ENCODE data around the gene HPN. TPM values are rescaled to one million over a fixed set of nuclear protein-coding genes. Genes with fewer than 3 reads are reported as not detected.

Gene HPN
- total RNA-seq, 4 donors from 2014 or later = 0.67 to 1.4 TPM; not detected in 2

DNA sequence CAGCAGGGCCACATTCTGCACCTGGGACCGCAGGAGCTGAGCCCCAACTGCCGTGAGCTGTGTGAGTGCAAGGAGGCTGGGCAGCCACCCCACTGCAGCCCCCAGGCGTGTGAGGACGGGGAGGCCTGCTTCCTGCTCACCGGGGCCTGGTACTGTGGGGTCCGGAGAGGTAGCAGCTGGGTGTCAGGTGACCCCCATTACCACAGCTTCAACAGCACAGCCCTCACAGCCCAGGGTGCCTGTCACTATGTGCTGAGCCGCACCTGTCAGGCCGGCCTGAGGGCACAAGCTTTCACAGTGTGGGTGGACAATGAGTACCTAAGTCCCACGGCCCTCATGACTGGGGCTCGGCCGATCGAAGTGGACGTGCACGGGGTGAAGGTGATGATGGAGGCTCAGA is 38.3 kb downstream of the HPN start:
- Histone ChIP-seq H3K4me1 (peaks cover 0 to 3% (median 0%) of the 10 kb centered on the region in 4 donors), H3K9me3 (no peaks in the 10 kb centered on the region), H3K4me3 (no peak overlapping the region), H3K27me3 (no peaks in the 10 kb centered on the region), H3K36me3 (no peaks in the 10 kb centered on the region), H3K27ac (no peak overlapping the region)
- no peak for TF ChIP-seq POLR2A (IDR thresholded peaks at IDR 0.05)
- TF ChIP-seq, protein P1, sequence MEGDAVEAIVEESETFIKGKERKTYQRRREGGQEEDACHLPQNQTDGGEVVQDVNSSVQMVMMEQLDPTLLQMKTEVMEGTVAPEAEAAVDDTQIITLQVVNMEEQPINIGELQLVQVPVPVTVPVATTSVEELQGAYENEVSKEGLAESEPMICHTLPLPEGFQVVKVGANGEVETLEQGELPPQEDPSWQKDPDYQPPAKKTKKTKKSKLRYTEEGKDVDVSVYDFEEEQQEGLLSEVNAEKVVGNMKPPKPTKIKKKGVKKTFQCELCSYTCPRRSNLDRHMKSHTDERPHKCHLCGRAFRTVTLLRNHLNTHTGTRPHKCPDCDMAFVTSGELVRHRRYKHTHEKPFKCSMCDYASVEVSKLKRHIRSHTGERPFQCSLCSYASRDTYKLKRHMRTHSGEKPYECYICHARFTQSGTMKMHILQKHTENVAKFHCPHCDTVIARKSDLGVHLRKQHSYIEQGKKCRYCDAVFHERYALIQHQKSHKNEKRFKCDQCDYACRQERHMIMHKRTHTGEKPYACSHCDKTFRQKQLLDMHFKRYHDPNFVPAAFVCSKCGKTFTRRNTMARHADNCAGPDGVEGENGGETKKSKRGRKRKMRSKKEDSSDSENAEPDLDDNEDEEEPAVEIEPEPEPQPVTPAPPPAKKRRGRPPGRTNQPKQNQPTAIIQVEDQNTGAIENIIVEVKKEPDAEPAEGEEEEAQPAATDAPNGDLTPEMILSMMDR (IDR thresholded peaks at IDR 0.05) = no peak
- DNase-seq = no peak

DNA sequence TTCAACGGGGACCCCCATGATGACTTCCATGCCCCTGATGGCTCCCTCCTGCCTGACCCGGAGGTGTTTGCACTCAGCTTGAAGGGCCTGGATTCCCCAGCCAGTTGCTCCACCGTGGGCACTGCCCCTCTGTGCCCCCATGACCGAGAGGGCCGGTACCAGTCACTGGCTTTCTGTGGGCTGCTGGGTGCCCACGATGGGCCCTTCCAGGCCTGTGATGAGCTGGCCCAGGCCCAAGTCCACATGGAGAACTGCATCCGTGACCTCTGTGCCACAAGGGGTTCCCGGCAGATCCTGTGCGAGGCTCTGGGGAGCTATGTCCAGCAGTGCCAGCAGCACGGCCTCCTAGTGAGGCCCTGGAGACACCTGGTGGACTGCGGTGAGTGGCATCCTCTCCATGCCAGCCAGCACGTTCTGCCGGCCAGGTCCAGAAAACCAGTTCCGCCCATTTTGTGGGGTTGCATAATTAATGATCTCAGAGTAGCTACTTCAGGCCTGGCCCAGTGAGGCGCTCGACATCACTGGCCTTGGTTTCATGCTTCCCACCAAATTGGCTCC is 39.2 kb downstream of the HPN start:
- no peak for TF ChIP-seq POLR2A (IDR thresholded peaks at IDR 0.05)
- TF ChIP-seq, protein P1 (IDR thresholded peaks at IDR 0.05) = no peak
- Histone ChIP-seq H3K36me3 (no peaks in the 10 kb centered on the region), H3K27me3 (no peaks in the 10 kb centered on the region), H3K4me1 (peaks cover 0 to 3% (median 1%) of the 10 kb centered on the region in 4 donors), H3K9me3 (no peaks in the 10 kb centered on the region), H3K4me3 (no peak overlapping the region), H3K27ac (no peak overlapping the region)
- DNase-seq = no peak

DNA sequence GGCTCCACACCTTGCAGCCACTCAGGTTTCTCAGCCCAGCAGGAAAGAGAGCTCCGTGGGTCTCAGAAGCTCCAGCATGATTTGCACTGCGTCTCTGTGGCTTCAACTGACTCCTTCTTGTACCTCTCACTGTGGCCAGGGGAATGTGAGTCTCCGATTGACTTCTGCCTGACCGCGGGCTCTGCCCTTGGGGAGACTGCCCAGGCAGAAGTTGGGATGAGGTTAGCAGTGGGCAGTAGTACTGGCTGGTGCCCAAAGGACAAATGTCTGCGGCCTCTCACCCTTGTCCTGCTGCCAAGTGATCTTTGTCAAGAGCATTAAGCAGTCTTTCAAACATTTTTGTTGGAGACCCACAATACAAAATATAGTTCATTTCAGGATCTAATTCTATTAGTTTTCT is 39.7 kb downstream of the HPN start:
- Histone ChIP-seq H3K36me3 (no peaks in the 10 kb centered on the region), H3K9me3 (no peaks in the 10 kb centered on the region), H3K27ac (no peak overlapping the region), H3K4me1 (peaks cover 0 to 6% (median 2%) of the 10 kb centered on the region in 4 donors), H3K27me3 (no peaks in the 10 kb centered on the region), H3K4me3 (no peak overlapping the region)
- TF ChIP-seq, protein P1 (IDR thresholded peaks at IDR 0.05) = no peak
- TF ChIP-seq POLR2A (IDR thresholded peaks at IDR 0.05) = no peak
- no peak for DNase-seq

DNA sequence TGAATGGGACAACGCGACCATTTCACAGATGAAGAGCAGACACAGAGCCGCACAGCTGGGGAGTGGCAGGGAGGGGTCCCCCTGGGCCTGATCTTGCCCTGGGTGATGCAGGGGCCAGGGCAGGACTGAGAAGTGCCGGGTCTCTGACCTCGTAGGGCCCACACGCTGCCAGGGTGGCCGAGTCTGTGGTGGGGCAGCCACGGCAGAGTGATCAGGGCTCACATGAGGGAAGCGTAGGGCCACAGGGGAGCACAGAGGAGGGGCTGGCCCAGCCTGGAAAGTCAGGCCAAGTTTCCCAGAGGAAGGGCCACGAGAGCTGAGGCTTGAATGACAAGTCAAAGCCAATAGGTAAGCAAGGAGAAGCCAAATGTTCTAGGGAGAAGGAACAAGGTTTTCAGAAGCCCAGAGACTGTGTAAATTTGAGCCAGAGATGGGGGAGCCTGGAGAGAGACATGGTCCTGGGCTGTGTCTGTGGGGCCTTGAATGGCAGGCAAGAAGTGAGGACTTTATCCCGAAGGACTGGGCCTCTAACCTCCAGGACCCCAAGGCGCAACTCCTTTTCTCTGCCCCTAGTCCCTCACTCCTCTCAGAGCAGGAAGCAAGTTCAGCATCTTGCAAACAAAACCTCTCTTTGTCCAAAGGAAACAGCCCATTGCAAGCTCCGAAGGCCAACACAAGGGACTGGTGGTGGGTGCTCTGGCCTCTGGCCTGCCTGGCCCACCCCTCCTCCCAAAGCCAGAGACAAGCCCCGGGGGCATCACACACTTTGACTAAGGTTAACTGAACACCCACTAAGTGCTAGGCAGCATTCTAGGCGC is 42.4 kb downstream of the HPN start:
- H3K27ac ChIP-seq = peak overlapping the region in 1 of 4 donors; percentile 4
- H3K9me3 ChIP-seq = no peaks in the 10 kb centered on the region
- H3K4me1 ChIP-seq = peaks cover 0 to 11% (median 5%) of the 10 kb centered on the region in 4 donors
- no peak for TF ChIP-seq POLR2A (IDR thresholded peaks at IDR 0.05)
- TF ChIP-seq, protein P1 (IDR thresholded peaks at IDR 0.05) = no peak
- peak in 1 of 3 donors; percentile 52 for DNase-seq
- H3K36me3 ChIP-seq = no peaks in the 10 kb centered on the region
- H3K4me3 ChIP-seq = no peak overlapping the region
- no peaks in the 10 kb centered on the region for H3K27me3 ChIP-seq

DNA sequence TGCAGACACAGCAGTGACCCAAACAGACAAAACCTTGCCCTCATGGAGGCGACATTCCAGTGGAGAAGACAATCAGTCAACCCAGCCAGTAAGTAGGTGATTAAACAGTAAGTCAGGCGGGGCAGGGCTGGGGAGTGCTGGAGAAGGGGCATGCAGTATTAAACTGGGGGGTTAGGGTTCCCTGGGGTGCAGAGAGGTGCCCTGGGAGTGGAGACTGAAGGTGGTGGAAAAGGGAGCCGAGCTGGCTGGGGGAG is 42.9 kb downstream of the HPN start:
- DNase-seq = no peak
- no peak for TF ChIP-seq POLR2A (IDR thresholded peaks at IDR 0.05)
- TF ChIP-seq, protein P1 (IDR thresholded peaks at IDR 0.05) = no peak

More for the DNA sequence above, 42.9 kb downstream of the HPN start:
- peak overlapping the region in 1 of 4 donors; percentile 4 for H3K27ac ChIP-seq
- H3K9me3 ChIP-seq = no peaks in the 10 kb centered on the region
- H3K27me3 ChIP-seq = no peaks in the 10 kb centered on the region
- no peak overlapping the region for H3K4me3 ChIP-seq
- H3K4me1 ChIP-seq = peaks cover 0 to 11% (median 5%) of the 10 kb centered on the region in 4 donors
- H3K36me3 ChIP-seq = no peaks in the 10 kb centered on the region

Measured in Peyer's patch (tissue), 4 donors.